Muscle of arm (tissue), 14 donors: ENCODE data around the gene FURIN. TPM values are rescaled to one million over a fixed set of nuclear protein-coding genes. Genes with fewer than 3 reads are reported as not detected.
"Not testable (repeated sequence)": the region's sequence is repeated elsewhere in the genome, so short reads cannot be mapped to it uniquely, and the experiment has no call there.

Source experiments
- DNase-seq: peaks from one replicate; pipeline ENCODE4 v3.0.0-alpha.2; 2013
- long read RNA-seq, 11 donors: transcript quantifications; one replicate each; lab custom pipeline, GENCODE V29; 2026
- polyA plus RNA-seq, 12 donors: library from polyadenylated mRNA; unstranded; fragments of 120-200 nt; gene quantifications; one replicate each; pipeline ENCODE4 v1.2.1, GENCODE V29; 2013; ENCODE audit not compliant: insufficient read length in 12 of 12

The FURIN gene
- polyA plus RNA-seq = 10 to 100 TPM in 11 of 12 donors, not detected in 1; 21.5 to 53.8 (median 27.9) TPM
- long read RNA-seq, donor 1, full-length matches to known transcripts = 5 of 55 reads
- long read RNA-seq, donor 1, partial matches to known transcripts = 50 of 55 reads
- long read RNA-seq, donor 1, other reads (novel, unspliced or antisense) = 0 of 55 reads
- long read RNA-seq, donor 2, full-length matches to known transcripts = 2 of 13 reads
- long read RNA-seq, donor 2, partial matches to known transcripts = 11 of 13 reads
- long read RNA-seq, donor 2, other reads (novel, unspliced or antisense) = 0 of 13 reads
- long read RNA-seq, donor 3, full-length matches to known transcripts = 1 of 1 reads
- long read RNA-seq, donor 3, partial matches to known transcripts = 0 of 1 reads
- long read RNA-seq, donor 3, other reads (novel, unspliced or antisense) = 0 of 1 reads
- long read RNA-seq, donor 4 = 0 reads
- long read RNA-seq, donor 5, full-length matches to known transcripts = 2 of 2 reads
- long read RNA-seq, donor 5, partial matches to known transcripts = 0 of 2 reads
- long read RNA-seq, donor 5, other reads (novel, unspliced or antisense) = 0 of 2 reads
- long read RNA-seq, donor 6, partial matches to known transcripts = 7 of 7 reads
- long read RNA-seq, donor 6, other reads (novel, unspliced or antisense) = 0 of 7 reads
- long read RNA-seq, donor 7, partial matches to known transcripts = 5 of 5 reads
- long read RNA-seq, donor 7, other reads (novel, unspliced or antisense) = 0 of 5 reads
- long read RNA-seq, donor 8, full-length matches to known transcripts = 5 of 5 reads
- long read RNA-seq, donor 8, partial matches to known transcripts = 0 of 5 reads
- long read RNA-seq, donor 8, other reads (novel, unspliced or antisense) = 0 of 5 reads
- long read RNA-seq, donor 9, full-length matches to known transcripts = 1 of 1 reads
- long read RNA-seq, donor 9, partial matches to known transcripts = 0 of 1 reads
- long read RNA-seq, donor 9, other reads (novel, unspliced or antisense) = 0 of 1 reads
- long read RNA-seq, donor 10, full-length matches to known transcripts = 5 of 5 reads
- long read RNA-seq, donor 10, partial matches to known transcripts = 0 of 5 reads
- long read RNA-seq, donor 10, other reads (novel, unspliced or antisense) = 0 of 5 reads
- long read RNA-seq, donor 11, full-length matches to known transcripts = 1 of 17 reads
- long read RNA-seq, donor 11, partial matches to known transcripts = 16 of 17 reads
- long read RNA-seq, donor 11, other reads (novel, unspliced or antisense) = 0 of 17 reads

DNA sequence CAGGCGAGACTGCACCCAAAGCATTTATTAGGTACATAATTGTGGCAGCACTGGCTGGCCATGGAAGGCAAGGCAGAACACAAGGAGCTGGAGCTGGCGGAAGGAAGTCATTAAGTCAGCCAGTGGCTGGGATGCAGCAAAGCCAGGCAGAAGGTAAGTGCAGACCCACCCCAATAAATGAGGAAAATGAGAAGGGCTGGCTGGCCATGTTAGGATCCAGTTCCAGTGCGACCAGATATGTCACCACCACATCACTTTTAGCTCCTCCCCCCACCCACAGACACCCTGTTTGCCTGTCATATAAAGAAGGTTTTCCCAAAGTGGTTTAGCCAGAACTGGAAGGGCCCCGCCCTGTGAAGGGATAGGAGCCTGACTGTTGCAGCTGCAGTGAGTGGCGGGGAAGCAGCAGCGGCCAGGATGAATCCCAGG is at the start of gene FURIN:
Gene FURIN (plus strand): TSS at position 328 of the 429 bp plus-strand sequence. CDS start 7,153 bp downstream, outside the sequence.
- DNase-seq = no peak

DNA sequence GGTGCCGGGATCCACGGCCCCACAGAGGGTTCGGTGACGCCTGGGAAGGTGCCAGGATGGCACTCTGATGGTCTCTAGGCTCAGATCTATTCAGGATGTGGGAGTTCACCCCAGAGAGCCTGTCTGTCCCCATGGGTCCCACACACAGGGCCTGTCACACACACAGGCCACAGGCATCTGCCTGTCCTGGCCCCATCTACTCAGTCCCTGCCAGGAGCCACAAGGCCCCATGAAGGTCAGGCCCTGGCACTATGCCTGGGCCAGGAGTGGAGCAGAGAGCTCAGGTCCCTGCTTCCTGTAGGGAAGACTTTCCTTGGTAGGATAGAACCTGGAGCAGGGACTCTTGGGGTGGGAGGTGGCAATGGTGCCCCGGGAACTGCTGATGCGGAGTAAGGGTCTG is 49.0 kb upstream of the FURIN start:
- no peak for DNase-seq

DNA sequence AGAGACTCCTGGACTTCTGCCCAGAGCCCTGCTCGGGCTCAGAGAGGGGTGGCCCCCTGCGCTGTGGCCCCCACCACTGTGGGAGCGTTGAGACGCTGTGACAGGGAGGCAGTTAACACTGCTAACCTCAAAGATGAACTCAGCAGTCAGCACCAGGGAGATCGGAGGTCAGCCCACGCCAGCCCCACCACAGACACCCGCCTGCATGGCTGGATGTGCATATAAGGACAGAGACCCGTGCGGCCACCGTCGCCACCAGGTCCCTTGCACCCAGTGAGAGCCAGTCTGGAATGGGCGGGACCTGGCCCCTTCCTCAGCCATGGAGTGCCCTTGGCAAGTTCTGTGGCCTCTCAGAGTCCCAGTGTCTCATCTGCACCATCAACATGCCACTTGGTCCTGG is 48.5 kb upstream of the FURIN start:
- no peak for DNase-seq

DNA sequence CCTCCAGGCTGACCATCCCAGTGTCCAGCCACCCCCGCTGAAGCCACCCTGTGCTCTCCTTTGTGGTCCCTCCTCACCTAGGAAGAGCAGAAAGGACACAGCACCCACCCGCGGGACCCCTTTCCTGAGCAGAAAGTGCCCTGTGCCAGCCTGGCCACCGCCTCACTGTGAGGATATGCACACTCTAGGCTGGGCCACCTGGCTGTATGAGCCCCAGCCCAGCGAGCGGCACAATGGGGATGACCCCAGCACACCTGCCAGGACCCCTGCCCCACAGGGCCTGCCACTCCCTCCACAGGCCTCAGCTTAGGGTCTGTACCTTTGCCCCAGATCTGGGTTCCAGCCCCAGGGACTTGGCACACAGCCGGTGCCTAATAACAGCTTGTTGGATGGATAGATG is 47.9 kb upstream of the FURIN start:
- DNase-seq = no peak

DNA sequence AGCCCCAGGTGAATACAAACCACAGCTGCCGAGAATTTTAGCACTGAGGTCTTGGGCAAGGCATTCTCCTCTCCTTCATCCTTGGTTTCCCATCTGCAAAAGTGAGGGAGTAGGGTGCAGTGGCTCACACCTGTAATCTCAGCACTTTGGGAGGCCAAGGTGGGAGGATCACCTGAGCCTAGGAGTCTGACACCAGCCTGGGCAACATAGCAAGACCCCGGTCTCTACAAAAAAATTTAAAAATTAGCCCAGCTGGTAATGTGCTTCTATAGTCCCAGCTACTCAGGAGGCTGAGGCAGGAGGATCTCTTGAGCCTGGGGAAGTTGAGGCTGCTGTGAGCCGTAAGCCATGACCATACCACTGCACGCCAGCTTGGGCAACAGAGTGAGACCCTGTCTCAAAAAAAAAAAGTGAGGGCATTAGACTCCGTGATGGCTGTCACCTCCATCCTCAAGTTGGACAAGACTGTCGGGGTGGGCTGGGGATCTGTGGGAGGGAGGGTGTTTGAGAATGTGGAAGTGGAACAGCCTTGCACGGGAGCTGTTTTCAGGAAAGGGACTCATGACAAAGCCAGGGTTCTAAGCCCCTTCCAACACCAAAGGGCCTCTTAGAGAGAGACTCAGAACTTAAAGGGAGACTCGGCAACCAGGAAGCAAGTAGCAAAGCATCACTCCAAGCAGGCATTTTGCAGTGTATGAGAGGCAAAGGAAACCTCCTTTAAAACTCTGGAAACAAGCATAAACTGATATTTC is 46.0 kb upstream of the FURIN start:
- no peak for DNase-seq

DNA sequence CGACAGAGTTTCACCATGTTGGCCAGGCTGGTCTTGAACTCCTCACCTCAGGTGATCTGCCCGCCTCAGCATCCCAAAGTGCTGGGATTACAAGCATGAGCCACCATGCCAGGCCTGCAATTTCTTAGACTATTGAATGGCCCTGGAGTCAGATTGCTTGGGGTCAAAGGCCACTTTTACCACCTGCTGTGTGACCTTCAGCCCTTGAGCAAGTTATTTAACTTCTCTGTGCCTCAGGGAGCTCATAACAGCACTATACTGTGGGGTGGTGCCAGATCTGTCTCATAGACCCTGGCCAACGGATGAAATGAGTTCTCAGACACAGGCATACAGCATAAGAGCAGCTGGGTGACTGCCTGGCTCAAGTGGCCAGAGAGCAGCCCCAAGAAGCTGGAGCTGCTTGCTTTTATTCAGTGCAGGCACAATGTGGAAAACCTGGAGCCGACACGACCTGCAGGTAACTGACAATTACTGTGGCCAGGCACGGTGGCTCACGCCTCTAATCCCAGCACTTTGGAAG is 44.9 kb upstream of the FURIN start:
- DNase-seq = no peak

DNA sequence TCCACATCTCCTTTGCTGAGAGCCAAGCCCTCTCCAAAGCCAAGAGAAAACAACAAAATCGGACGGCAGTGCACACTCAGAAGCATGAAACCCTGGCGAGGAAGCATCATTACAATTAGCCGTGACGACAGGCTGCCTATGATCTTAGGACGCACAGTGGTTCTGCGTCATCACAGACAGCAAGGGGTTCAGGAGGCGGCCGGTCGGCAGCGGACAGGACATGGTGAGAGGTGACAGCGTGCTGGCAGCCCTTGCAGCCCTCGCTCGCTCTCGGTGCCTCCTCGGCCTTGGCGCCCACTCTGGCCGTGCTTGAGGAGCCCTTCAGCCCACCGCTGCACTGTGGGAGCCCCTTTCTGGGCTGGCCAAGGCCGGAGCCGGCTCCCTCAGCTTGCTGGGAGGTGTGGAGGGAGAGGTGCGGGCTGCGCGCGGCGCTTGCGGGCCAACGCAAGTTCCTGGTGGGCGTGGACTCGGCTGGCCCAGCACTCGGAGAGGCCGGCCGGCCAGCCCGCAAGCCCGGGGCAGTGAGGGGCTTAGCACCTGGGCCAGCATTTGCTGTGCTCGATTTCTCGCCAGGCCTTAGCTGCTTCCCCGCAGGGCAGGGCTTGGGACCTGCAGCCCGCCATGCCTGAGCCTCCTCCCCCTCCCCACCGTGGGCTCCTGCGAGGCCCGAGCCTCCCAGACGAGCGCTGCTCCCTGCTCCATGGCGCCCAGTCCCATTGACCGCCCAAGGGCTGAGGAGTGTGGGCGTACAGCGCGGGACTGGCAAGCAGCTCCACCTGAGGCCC is 43.1 kb upstream of the FURIN start:
- DNase-seq = not testable (repeated sequence)

DNA sequence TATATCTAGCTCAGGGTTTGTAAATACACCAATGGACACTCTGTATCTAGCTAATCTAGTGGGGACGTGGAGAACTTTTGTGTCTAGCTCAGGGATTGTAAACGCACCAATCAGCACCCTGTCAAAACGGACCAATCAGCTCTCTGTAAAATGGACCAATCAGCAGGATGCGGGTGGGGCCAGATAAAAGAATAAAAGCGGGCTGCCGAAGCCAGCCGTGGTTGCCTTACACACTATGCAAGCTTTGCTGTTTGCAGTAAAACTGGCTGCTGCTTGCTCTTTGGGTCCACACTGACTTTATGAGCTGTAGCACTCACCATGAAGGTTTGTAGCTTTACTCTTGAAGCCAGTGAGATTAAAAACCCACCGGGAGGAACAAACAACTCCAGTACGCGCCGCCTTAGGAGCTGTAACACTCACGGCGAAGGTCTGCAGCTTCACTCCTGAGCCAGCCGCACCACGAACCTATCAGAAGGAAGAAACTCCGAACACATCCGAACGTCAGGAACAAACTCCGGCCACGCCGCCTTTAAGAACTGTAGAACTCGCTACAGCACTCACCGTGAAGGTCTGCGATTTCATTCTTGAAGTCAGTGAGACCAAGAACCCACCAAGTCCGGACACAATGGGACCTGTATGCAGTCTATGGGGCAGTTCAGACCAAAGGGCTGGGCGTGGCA is 42.0 kb upstream of the FURIN start:
- DNase-seq = not testable (repeated sequence)

DNA sequence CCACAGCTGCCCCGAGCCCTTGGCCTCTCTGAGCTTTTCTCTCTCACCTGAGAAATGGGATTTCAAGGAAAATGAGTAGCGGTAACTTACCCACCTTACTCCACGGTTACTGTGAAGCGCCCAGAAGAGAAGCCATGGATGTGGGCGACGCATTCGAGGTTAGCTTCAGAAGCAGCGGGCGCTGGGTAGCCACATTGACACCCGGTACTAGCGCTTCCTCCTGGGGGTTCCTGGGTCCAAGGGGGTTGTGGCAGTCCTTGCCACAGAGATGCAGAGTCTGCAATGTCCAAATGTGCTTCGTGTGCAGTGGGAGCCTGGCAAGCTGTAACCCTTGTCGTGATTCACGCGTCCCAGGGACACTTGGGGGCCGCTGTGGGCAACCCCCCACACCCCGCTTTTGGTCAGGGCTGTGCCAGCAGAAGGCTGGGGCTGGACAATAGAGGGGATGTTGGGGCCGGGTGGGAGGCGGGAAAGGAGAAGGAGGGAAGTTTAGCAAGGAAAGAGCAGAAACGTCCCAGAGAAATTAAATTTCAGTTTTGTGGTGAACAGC is 41.4 kb upstream of the FURIN start:
- DNase-seq = no peak

DNA sequence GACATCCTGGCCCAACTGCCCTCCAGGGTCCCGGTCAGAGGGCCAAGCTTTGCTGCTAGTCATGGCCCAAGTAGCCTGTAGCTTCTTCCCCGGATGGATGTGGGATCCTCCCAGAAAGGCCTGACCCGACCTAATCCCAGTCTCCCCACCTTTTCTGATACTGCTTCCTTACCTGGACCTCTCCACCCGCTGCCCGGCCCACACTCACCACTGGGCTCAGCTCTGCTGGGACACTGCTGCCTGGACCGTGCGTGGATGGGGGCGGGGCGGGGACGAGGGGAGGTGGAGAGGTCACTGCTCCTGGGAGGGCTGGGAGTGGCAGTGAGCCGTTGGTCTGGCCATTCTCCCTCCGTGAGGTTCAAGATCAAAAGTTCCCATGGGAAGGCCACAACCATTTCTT is 40.3 kb upstream of the FURIN start:
- no peak for DNase-seq

DNA sequence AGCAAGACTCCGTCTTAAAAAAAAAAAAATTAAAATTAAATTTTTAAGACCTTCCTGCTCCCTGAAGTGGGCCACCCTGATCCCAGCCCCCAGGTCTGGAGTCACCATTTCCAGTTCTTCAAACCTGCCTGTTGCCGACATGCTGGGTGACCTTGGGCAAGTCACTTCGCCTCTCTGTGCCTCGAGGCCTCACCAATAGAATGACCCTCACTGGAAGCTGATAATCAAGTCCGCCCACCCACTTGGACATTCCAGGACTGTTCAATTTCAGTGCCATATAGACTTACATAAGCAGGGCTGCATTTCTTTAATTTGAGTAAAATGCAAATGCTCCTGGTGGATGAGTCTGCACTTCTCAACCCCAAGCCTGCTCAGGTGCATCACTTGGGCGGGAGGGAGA is 39.3 kb upstream of the FURIN start:
- no peak for DNase-seq

DNA sequence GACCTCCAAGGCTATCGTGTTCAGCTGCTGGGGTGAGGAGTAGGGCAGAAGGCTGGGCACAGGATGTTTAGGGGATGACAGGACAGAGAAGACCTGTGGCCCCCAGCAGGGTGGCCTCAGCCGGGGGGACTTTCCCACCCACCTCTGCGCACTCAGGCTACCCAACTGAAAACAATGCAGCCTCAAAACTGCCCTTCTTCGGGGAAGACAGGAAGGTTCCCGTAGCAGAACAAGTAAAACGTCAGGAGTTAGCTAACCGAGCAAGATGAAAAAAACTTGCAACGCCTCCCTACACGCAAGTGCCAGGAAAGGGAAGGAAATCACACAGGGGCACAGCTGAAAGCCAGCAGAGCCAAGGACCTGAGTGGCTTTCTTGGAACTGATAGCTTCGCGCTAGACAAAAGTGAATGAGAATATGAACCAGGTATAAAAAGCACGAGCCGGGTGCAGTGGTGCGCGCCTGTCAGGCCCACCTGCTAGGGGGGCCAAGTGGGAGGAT is 38.4 kb upstream of the FURIN start:
- DNase-seq = no peak

DNA sequence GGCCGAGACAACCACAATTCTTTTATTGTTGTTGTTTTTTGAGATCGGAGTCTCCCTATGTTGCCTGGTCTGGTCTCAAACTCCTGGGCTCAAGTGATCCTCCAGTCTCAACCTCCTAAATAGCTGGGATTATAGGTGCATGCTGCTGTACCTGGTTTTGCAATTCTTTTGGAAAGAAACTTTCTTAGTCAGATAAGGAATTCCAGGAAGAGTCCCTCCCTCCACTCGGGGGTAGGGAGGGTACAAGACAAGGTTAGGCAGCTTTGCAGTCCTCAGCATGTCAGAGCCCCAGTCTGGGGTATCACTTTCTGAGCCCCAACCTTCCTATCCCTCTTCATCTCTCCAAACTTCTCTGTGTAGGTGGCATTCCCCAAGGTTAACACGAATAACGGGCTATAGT is 33.8 kb upstream of the FURIN start:
- no peak for DNase-seq

DNA sequence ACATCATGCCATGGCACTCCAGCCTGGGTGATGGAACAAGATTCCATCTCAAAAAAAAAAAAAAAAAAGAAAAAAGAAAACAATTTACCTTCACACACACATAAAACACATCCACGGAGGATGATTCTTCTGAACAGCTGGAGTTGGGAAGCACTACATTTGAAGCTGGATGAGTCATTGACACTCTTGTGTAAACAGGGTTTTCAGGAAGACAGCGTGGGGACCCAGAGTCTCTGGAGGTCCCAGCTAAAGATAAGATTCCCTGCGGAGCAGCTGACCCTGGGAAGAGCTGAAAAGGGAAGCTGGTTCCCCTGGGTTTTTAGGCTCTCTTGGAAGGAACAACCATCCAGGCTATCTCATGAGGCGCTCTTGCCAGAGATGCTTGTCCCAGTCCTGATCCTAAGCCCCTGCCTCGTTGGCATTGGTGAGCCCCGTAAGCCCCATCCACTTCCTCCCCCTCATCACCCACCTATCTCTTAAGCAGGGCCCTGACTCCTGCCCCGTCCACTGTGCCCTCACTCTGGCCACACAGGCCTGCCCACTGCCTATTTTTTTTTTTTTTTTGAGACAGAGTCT is 32.0 kb upstream of the FURIN start:
- no peak for DNase-seq

DNA sequence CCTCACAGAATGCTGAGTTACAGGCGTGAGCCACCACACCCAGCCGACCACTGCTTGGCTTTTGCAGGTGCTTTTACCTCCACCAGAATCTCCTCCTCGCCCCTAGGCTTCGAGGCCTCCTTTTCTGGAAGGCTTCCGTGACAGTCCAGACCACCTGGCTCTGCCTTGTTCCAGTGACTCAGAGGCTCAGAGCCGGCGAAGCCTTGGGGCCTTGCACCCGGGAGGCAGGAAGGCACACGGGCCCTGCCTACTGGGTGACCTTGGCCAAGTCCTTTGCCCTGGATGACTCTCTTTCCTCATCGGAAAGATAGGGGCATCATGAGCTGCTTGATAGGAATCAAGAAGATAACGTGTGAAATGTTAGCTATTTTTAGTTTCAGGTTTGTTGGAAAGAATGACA is 31.3 kb upstream of the FURIN start:
- no peak for DNase-seq

DNA sequence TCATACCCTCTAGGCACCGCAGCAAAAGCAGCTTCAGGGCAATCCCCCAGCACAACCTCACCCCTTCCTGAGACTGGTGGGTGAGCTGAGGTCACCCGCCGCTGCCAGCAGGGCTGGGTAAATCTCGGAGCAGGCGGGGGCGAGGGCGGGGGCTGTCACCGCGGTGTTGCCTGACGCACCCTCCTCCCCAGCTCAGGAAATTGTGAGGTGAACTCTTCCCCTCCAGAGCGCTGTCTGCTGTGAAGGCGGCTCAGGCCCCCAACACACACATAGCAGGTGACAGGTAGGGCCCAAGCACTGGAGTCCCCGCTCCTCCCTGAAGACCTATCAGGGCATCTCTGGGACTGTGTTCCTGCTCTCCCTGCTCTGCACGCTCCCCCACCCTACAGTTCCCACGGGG is 30.2 kb upstream of the FURIN start:
- no peak for DNase-seq

DNA sequence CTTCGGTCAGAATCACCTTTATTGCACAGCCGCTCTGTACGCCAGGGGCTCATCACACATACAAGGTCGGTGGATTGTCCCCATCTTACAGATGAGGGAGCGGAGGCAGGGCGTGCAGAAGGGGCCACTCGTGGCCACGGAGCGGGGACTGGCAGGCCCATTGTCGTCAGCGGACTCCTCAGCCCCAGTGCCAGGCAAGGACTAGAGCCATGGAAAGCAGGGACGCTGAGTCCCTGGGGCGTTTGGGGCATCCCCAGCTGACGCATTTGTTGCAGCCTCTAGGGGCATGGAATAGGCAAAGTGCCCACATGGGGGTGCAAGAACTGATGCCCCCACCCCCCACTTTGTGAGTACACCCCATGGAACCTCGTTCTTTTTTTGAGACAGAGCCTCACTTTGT is 29.8 kb upstream of the FURIN start:
- no peak for DNase-seq

DNA sequence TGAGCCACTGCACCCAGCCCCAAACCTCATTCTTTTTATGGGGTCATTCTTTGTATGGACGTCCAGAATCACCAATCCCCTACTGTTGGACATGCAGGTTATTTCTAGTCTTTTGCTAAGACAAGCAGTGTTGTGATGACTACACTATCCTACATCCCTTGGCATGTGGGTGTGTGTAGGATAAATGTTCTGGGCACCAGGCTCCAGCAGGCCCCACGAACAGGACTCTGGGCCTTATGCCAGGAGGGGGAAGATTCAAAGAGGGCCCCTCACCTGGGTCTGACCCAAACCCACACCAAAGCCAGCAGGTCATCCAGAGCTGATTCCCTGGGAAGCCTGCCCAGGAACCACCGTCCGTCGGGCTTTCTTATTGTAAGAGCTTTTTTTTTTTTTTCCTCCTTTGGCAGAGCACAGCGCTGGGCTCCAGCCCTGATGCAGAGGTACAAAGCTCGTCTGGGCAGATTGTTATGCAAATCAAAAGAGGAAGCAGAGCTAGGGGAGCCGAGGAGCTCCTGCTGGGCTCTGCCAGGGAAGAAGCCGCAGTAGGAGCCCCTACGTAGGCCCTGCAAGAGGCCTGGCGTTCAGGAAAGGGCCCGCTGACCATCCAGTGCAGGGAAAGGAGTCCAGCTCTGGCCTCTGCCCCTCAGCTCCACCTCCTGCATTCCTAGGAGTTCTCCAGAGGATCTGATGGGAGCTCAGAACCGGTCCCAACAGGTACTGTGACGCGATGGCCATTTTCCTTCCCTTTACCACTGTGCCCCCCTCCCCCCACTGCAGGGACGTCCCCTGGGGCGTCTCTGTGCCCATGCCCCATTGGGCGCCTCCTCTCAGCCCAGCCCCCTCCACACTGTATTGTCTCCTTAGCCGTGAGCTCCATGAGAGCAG is 29.0 kb upstream of the FURIN start:
- no peak for DNase-seq
